Measurements from ENCODE around the gene TUBB.

Gene TUBB

DNA sequence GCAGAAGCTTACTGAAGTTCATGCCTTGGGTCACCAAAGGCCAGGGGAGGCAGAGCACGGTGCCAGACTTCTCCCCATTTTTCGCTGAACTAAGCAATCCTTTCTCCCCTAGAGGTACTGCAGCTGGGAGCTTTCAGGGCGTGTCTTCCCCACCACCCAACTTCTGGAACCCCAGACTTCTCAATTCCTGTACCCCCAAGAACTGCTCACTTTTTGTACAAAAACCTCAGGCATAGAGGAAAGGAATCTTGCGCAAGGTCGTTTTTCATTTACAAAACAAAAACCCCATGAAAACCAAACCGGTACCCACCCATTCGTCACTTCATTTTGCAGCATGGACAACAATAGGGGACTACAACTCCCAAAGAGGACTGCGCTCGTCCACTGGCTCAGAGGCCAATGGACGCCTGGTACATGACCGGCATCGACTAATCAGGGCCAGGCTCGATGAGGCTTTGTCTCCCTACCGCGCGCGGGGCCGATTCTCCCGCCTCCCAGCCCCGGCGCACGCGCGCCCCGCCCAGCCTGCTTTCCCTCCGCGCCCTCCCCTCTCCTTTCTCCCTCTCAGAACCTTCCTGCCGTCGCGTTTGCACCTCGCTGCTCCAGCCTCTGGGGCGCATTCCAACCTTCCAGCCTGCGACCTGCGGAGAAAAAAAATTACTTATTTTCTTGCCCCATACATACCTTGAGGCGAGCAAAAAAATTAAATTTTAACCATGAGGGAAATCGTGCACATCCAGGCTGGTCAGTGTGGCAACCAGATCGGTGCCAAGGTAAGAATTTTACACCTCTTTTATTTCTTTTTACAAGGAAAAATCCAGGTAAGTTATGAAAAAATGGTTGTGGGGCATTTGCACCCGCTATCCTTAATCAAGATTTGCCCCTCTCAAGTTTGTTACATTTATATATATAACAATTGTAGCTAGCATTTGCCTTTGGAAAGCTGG is at the start of gene TUBB:
Gene TUBB, plus strand, starts transcription at position 562 of the 947 bp plus-strand sequence. Its CDS starts 155 bp downstream, at position 717.
- peak; percentile 93 for DNase-seq (ENCODE audit: low read depth in 2 of 2)

DNA sequence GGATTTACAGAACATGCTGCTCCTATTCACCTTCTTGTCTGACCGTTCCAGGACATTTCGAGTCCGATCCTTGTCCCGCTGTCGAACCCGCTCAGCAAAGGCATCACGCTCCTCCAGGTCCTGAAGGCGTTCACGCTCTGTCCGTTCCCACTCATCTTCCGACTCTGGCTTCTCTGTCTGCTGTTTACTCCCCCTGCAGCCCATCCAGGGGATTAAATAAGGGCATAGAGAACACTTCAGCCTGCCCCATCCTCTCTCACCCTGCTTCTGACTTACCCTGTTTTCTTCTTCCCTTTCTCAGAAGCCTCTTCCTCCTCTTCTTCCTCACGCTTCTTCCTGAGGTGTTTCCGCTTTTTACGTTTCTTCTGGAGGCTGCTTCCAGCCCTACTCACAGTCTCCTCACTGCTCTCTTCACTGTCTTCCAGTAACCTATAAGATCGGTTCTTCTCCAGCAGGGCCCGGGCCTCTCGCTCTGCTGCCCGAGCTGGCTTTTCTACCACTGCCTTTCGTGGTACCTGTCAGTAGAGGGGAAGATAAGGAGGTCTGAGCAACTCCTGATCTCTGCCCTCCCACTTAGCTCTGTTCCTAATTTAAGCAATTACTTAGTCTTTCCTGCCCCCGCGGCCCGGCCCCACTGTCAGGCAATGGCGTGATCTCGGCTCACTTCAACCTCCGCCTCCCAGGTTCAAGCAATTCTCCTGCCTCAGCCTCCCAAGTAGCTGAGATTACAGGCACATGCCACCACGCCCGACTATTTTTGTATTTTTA is 49.2 kb upstream of the TUBB start:
- no peak for DNase-seq (ENCODE audit: low read depth in 2 of 2)

DNA sequence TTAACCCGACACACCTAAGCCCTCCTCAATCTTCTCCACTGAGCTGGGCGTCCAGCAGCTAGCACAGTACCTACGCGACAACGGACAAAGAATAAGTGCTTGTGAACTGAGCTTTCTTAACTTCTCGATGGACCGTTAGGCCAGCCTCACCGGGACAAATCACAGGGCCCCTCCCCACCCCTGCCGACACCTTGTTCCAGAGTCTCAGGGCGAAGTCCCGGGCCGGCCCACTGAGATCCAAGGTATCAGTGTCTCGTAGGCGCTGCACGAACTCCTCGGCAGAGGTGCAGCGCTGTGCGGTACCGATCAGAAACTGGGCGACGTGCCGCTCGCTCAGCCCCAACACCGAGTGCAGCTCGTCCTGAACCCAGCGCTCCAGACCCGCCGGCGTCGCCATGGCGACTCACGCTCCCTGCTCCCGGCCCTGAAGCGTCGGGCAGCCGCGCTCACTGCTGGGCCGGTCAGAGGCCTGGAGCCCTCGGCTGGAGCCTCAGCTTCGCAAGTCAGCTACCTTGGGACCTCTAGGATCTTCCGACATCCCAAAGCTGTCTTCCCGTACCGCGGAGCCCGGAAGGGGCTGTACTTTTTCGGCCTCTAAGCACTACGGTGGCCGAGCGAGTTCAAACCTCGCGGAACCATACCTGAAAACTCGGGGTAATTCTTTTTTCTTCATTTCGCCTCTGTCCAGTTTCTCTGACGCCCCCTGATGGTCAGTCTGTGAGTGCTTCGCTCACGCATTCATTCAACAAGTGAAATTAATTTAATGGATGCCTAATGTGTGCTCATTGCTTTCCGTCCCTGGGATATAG is 47.5 kb upstream of the TUBB start, which contains the start of gene DHX16:
Gene DHX16, minus strand, starts transcription at position 562 of the 809 bp plus-strand sequence. Its CDS starts 165 bp downstream, at position 397.
- DNase-seq (ENCODE audit: low read depth in 2 of 2): peak; percentile 82 to 86

DNA sequence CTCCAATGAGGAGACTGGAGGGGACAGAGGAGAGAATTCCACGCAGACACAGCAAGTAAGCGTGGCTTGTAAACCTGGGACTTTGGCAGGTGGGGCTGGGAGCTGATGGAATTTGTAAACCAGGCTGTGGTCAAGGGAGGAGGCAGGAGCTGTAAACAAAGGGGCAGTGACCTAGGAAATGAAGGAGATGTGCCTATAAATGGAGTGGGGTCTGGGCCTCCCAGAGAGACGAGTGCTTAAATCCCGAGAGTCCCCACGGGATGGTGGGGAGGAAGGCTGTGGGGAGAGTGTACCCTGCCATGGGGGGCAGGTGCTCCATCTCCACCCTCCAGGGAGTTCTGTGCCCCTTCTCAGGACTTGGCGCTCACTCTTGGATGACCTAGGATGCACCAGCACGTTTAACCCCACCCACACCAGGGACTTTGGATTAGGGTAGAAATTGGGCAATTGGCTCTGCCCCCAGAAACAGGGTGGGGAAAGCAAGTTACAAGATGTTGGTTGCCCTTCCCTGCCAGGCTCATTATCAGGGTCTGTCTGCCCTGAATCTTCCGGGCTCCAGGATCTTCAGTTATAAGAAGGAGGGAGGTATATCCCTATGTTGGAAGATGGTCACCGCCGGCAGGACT is 43.4 kb upstream of the TUBB start:
- DNase-seq (ENCODE audit: low read depth in 2 of 2): no peak

DNA sequence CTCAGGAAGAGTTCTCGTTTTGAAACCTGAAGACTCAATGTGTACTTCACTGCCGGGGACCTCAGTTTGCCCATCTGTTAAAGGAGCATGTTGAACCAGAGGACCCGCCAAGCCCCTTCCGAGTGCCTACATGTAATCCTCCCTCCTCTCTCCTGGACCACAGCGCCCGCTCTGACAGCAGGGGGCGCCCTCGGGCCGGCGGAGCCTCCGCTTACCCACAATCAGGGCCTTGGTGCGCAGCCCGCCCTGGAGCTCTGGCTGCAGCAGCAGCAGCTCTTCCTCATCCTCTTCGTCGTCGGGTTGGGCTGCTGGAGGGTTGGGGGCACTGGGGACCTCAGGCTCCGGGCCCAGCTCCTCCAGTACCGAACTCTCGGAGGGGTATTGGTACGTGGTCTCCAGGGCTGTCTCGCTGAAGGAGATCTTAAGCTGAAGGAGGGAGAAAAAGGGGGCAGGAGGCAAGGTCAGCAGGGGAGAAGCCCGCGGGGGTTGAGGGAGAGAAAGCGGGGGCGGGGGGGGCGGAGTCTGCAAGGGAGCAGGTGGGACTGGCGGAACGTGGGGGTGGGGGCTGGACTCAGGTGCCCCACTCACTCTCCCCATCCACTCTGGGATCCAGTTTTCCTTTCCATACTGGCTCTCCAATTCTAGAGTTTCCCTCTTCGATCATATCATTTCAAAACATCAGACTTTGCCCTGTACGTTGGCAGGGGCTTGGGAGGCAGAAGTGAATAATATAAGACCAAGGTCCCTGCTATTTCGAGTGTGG is 41.0 kb upstream of the TUBB start:
- DNase-seq (ENCODE audit: low read depth in 2 of 2): peak; percentile 88 to 89

DNA sequence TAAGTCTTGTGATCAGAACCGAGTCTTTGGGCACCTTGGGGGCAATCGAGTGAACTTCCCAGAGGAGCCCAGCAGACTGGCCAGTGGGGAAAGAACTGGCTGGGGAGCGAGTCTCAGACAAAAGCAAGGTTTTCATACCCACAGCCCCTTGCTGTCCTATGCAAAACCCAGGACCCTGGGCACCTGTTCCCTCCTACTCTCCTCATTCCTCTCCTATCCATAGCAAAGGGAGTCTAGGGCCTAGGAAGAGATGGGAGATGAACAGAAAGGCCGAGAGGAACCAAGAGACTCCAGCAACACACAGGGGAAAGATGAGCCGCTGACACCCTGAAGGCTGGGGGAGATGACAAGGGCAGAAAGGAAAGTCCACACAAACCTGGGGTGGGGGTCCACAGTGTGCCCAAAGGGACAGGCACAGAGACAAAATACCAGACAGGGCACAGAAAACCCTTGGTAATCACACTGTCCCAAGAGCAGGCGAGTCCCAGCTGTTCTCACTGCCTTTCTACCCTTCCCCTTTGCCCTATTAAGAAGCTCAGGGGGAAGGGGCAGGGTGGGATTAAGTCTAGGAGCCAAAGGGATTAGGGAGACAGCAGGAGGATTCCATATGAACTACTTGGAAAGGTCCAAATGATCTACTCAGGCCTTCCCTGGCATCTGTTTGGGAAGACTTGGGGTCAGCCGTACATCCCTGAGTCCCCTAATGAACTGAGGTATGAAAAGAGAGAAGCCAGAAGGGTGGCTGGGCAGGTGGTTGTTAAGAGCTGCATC is 40.2 kb upstream of the TUBB start:
- no peak for DNase-seq (ENCODE audit: low read depth in 2 of 2)

DNA sequence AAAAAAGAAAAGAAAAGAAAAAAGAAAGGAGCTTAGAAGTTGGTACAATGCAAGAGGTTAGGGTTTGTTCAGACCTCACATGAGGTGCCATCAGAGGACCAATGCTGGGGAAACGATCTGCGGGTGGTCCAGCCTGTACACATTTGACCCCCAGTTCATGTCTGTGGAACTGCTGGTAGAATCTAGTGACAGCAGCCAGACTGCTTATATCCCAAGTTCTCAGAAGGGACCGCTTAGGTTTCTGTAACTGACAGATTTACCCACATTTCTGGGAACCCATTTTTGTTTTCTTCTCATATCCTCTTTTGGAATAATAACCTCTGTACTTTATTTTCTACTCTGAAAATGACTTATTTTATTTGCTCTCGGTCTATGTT is 38.4 kb upstream of the TUBB start:
- DNase-seq (ENCODE audit: low read depth in 2 of 2): no peak

DNA sequence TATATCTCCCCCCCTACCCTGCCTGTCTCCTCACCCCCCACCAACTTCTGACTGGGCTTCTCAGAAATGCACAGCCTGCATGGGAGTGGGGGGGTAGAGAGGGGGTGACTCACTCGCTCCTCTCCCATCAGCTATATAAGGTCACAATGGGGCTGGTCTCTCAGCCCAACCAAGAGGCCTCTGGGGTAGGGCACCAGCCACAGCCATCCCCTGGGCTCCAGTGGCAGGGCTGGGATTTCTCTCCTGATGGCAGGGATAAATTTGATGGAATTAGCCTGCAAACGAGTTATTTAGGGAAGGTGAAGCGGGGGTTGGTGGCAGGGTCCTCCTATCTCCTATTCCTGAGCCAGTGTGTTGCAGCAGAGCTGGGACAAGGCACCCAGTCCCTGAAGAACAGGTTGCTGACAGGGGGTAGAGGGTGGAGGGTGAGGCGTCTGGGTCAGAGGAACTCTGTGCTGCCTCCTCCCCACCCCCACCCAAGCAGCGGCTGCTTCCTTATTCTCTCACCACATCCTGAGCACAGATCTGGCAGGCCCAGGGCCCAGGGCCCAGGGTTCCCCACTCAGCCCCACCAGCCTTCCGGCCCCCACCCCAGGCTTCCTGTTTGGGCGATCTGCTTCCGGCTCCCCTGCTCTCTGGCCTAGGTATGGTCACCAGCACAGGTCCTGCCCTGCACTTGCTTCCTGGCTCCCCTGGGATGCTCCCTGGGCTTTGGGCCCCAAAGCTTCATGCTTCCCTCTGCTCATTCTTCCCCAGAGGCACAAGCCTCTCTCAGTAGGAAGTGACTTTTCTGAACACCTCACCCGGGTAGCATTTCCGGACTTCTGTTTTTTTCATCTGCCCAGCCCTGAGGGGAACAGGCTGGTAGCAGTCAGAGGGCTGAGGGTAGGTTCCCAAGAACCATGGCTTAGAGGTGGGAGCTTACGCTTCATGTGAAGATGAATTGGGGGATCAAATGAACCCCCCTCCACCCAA is 37.7 kb upstream of the TUBB start:
- peak; percentile 79 to 82 for DNase-seq (ENCODE audit: low read depth in 2 of 2)

DNA sequence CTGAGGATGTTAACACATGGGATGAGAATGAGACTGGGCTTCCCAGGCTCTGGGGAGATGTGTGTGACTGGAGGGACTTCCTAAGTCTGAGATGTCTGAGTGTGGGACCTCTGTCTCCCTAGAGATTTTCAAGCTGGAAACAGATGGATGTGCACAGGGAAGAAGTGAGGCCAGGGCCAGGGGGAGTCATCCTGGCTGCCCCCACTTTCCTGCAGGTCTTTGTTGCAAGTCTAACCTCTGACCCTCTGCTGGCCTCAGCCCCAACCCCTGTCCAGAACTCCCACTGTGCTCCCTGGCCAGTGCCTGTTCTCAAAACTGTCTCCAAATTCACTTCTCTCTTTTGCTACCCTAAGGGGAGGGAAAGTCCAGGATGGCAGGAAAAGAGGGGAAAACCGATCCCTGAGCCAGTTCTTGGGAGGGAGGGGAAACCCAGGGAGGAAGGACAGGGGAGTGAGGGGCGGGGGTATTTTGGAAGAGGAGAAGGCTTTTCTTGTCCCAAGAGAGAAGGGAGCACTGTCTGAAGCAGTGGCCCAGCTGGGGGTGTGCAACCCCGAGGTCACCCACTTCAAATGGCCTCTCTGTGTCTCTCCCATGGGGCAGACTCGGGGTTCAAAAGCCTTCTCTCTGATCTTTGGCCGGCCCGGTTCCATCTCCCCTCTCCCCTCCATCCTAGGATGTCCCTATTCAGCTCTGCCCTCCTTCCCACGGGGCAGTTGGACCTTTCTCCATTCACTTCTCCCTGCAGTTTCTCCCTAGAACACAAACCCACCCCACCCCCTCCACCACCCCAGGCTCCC is 36.8 kb upstream of the TUBB start:
- DNase-seq (ENCODE audit: low read depth in 2 of 2): no peak

DNA sequence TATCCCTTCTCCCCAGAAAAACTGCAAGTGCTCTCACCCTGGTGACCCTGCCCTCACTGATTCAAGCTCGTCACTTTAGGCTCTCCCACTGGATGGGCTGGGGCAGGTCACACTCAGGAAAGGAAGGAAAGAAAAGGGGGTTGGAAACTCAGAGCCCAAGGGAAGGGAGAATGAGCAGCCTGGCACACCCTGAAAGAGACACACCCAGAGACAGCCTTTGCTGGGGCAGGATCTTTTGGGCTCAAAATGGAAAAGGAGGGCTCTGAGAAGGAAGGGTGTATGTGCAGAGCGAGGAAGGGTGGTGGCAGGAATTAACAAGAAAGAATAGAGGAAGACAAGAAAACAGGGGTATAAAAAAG is 36.2 kb upstream of the TUBB start:
- DNase-seq (ENCODE audit: low read depth in 2 of 2): no peak

DNA sequence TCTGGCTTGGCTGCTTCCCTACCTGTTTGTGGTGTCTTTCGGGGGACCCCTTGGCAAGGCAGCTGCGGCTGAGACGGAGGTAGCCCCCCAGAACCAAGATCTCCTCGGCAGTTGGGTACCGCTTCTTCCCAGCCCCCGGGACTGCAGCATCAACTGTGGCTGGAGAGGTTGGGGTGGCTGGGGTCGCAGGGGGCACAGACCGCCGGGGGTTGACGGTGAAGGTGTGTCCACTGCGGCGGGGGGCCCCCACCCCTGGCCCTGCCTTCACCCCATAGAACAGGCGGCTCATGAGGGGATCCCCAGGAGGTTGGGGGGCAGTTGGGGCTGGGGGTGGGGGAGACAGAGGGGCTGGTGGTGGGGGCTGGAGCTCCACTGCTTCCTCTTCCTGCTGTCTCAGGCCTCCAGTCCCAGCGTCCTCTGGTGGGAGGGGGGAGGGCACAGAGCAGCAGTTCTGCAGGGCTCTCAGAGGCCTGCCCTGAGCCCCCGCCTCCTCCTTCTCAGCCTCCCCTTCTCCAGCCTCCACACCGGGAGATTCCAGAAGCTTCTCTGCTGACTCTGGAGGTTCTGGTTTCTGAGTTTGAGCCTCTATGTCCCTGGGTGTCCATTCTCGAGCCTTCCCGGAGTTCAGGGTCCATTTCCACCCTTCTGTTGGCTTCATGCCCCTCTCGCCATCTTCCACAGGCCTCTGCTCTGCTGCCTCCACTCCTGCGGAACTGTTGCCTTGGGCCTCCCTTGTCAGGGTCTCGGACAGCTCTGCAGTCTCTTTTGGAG is 35.6 kb upstream of the TUBB start:
- DNase-seq (ENCODE audit: low read depth in 2 of 2): peak in 1 of 2 donors; percentile 49

DNA sequence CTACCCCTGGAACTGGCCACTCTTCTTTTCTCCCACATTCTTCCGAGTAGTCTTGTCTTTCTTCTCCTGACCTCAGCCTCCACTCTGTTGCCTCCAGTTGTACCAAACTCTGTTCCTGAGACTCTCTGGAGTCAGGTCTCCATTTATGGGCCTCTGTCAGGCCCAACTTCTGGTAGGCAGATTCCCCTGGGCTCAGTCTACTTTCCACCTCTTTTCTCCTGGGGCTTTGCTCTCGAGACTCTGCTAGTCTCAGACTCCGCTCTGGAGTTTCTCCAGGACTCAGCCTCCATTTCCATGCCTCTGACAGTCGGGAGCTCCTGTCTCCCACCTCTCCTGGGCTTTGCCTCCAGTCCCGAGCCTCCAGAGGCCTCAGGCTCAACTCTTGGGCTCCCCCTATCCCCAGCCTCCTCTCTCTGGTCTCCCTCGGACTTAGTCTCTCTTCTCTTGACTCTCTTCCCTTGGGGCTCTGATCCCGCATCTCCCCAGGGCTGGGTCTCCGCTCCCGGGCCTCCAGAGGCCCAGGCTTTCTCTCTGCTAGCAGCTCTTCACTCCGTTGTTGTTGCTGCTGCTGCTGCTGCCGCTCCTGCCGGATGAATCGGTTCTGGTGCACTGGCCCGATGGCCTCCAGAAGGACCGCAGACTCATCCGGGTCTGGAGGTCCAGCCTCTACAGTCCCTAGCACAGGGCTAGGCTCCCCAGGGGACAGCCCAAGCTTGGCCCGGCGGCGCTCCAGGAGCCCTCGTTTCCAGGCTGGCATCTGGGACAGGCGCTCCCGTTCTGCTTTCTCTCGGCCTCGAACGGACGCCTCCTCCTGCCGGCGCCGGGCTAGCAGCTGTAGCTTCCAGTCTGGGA is 34.8 kb upstream of the TUBB start:
- DNase-seq (ENCODE audit: low read depth in 2 of 2): no peak

DNA sequence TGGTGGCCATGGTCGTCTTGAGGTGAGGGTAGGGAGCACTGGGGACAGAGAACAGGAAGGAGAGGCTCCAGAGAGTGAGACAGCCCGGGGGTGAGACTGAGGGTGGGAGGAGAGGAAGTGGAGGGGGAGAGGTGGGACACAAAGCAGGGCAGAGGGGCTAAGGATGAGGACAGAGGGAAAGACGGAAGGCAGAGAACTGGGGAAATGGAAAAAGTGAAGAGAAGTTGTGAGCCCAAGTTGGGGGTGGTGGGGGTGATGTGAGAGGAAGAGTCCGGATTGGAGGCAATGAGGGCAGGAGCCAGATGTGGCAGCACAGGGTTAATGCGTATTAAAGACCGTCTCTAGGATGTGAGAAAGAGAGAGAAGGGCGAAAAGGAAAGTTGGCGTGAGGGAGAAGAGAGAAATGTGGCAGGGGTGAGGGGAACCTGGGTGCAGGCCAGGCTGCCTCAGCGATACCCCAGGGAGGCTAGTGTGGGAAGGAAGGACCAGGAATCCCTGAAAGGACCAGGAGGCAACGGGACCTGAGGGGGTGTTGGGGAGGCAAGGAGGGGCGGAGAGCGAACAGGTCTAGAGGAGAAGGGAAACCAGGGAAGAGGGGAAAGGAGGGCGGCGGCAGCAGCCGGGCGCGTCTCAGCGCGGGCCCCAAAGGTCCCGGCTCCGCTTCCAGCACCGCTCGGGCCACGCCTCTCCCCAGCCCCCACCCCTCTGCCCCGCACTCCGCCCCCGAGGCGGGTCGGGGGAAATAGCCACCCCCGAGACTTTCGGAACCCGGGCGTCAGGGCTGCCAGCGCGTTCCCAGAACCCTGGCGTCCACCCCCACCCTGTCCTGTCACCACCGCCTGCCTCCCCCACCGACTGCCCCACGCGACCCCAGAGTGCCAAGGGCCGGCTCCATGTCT is 33.9 kb upstream of the TUBB start, which contains the start of gene PPP1R18:
Gene PPP1R18, minus strand, starts transcription at position 637 of the 899 bp plus-strand sequence. Its CDS starts 627 bp downstream, at position 10.
- peak; percentile 78 to 82 for DNase-seq (ENCODE audit: low read depth in 2 of 2)

DNA sequence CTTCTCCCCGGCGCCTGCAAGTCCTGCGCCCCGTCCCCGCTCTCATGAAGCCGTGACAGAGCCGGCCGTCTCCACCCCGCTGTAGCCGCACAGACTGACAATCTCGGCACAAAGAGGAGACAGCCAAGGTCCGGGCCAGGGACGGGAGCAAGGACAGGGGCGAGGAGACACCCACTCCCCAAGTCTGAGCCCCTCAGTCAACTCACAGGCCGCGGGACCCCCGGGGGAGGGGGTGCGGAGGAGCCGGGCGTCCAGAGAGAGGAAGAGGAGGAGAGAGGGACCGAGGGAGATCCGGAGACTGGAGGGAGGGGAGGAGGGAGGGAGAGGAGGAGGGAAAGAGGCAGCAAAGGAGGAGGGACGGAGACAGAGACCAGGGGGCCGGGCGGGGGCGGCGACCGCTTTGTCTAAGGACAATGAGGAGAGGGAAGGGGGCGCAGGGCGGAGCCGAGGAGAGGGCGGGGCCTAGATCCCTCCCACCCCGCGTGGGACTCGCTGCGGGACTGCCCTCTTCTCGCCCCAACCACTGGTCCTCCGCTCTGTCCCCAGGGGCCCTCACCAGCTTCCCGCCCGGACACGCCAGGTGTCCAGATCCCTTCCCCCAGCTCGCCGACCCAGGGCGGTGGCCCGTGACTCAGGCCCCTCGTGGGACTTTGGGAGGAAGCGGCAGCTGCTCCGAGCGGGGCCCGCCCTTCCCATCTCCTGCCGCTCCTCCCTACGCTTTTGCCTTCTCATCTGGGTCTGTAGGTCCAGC is 33.1 kb upstream of the TUBB start:
- DNase-seq (ENCODE audit: low read depth in 2 of 2): peak; percentile 85 to 87

All from stimulated activated CD8-positive, alpha-beta memory T cell treated with anti-CD3 and anti-CD28 coated beads, Interleukin-2, amount 100 ng/mL, for 48 hours (primary cell).